GM12878 (cell line): Measurements from ENCODE around the gene RNASEL. TPM values are rescaled to one million over a fixed set of nuclear protein-coding genes. Genes with fewer than 3 reads are reported as not detected.

Source experiments
- CBX3 ChIP-seq: fragments of 200-600 bp; sonication (generic); IDR thresholded peaks from 2 replicates; pipeline ENCODE4 v1.6.1; 2016; ENCODE audit warnings: low read depth, borderline replicate concordance
- CREB1 ChIP-seq: IDR thresholded peaks from 2 replicates; pipeline ENCODE4 v1.6.1; 2012; ENCODE audit warnings: low read depth, mild to moderate bottlenecking, inconsistent platforms
- EED ChIP-seq: sonication (generic); IDR thresholded peaks from 2 replicates; pipeline ENCODE4 v1.6.1; 2016; ENCODE audit warnings: antibody characterized with exemption, low read depth
- HDAC6 ChIP-seq: fragments of 200-600 bp; sonication (generic); IDR thresholded peaks from one replicate; pipeline ENCODE4 v1.8.0; 2017; ENCODE audit warnings: antibody characterized with exemption; ENCODE audit not compliant: unreplicated experiment
- JUND ChIP-seq: IDR thresholded peaks from 2 replicates; pipeline ENCODE4 v1.6.1; 2012; ENCODE audit warnings: low read depth, mild to moderate bottlenecking, low read length, improper control_type of control experiment, moderate library complexity
- KLF5 ChIP-seq: fragments of 450-650 bp; IDR thresholded peaks from 2 replicates; pipeline ENCODE4 v1.6.1; 2014; ENCODE audit warnings: mild to moderate bottlenecking; ENCODE audit not compliant: partially characterized antibody
- LARP7 ChIP-seq: fragments of 450-650 bp; IDR thresholded peaks from 2 replicates; pipeline ENCODE4 v1.6.1; 2017; ENCODE audit warnings: mild to moderate bottlenecking
- NBN ChIP-seq: fragments of 450-650 bp; IDR thresholded peaks from 2 replicates; pipeline ENCODE4 v1.6.1; 2016
- NFIC ChIP-seq: IDR thresholded peaks from 2 replicates; pipeline ENCODE4 v1.6.1; 2012; ENCODE audit warnings: low read depth, mild to moderate bottlenecking, inconsistent platforms, low read length, moderate library complexity
- NR2C2 ChIP-seq: IDR thresholded peaks from 2 replicates; pipeline ENCODE4 v1.6.1; 2011; ENCODE audit warnings: borderline replicate concordance, low read depth; ENCODE audit not compliant: control insufficient read depth, insufficient read length
- NRF1 ChIP-seq: conservative IDR thresholded peaks from 2 replicates; pipeline ENCODE4 v1.6.1; 2011; ENCODE audit warnings: mild to moderate bottlenecking, low read depth, low read length, improper control_type of control experiment
- RCOR1 ChIP-seq: conservative IDR thresholded peaks from 2 replicates; pipeline ENCODE4 v1.6.1; 2012; ENCODE audit warnings: low read depth, low read length, improper control_type of control experiment
- RUNX3 ChIP-seq: IDR thresholded peaks from 2 replicates; pipeline ENCODE4 v1.6.1; 2012; ENCODE audit warnings: low read length, inconsistent platforms
- SMARCA5 ChIP-seq: fragments of 450-650 bp; IDR thresholded peaks from 2 replicates; pipeline ENCODE4 v1.6.1; 2017; ENCODE audit warnings: mild to moderate bottlenecking
- SREBF2 ChIP-seq: IDR thresholded peaks from 2 replicates; pipeline ENCODE4 v1.6.1; 2012; ENCODE audit warnings: mild to moderate bottlenecking, low read length
- STAT1 ChIP-seq: fragments of 450-650 bp; conservative IDR thresholded peaks from 2 replicates; pipeline ENCODE4 v1.6.1; 2014; ENCODE audit warnings: antibody characterized with exemption, mild to moderate bottlenecking
- TARDBP ChIP-seq: IDR thresholded peaks from 2 replicates; pipeline ENCODE4 v1.6.1; 2016; ENCODE audit warnings: borderline replicate concordance
- WRNIP1 ChIP-seq: IDR thresholded peaks from 2 replicates; pipeline ENCODE4 v1.6.1; 2011; ENCODE audit warnings: low read depth, low read length, improper control_type of control experiment, borderline replicate concordance
- polyA plus RNA-seq, 11 experiments: library from polyadenylated mRNA; depleted of rRNA in 4 of 11; unstranded in 6 of 11; stranded (reverse) in 5 of 11; fragments of >200 nt; fragmentation: Nextera tagmentation in 4 of 11; fragmentation: Illumina TruSeq in 1 of 11; extraction: Ambion mirVana in 4 of 11; extraction: Trizol in 1 of 11; gene quantifications; 1 replicate in 1 of 11; 2 replicates in 10 of 11; pipeline versions ENCODE4 v1.2.1 to v1.2.3, GENCODE V29; 2011 to 2016; ENCODE audit warnings: inconsistent platforms in 2 of 11, missing spikeins in 2 of 11, low read depth in 1 of 11
- total RNA-seq, 4 experiments: library from RNA; depleted of rRNA in 3 of 4; stranded (reverse); fragments of >200 nt in 3 of 4; fragmentation: Illumina TruSeq in 1 of 4; extraction: Trizol in 1 of 4; gene quantifications; 2 replicates each; pipeline versions ENCODE4 v1.2.1 to v1.2.3, GENCODE V29; 2013 to 2021
- TF ChIP-seq, protein P1 (sequence below): fragments of 450-650 bp; formaldehyde crosslinking; IDR thresholded peaks from 2 replicates; pipeline ENCODE4 v1.4.0; 2022; ENCODE audit warnings: mild to moderate bottlenecking, moderate library complexity
- TF ChIP-seq, protein P2 (sequence below): fragments of 450-650 bp; IDR thresholded peaks from 2 replicates; pipeline ENCODE4 v1.6.1; 2018; ENCODE audit warnings: borderline replicate concordance, mild to moderate bottlenecking; ENCODE audit not compliant: partially characterized antibody
- TF ChIP-seq, protein P3 (sequence below): IDR thresholded peaks from 2 replicates; pipeline ENCODE4 v1.6.1; 2011; ENCODE audit warnings: borderline replicate concordance, low read depth, mild to moderate bottlenecking, moderate library complexity, low read length; ENCODE audit not compliant: insufficient read depth, poor library complexity, severe bottlenecking
- TF ChIP-seq, protein P4 (sequence below): fragments of 450-650 bp; formaldehyde crosslinking; IDR thresholded peaks from 2 replicates; pipeline ENCODE4 v1.4.0; 2020; ENCODE audit warnings: mild to moderate bottlenecking, moderate library complexity

The RNASEL gene
- total and polyA plus RNA-seq, 10 of the 15 experiments (the other 5 are each of a cell fraction or from before 2014, with no cell fraction given) = 3.0 to 10.8 (median 5.0) TPM

DNA sequence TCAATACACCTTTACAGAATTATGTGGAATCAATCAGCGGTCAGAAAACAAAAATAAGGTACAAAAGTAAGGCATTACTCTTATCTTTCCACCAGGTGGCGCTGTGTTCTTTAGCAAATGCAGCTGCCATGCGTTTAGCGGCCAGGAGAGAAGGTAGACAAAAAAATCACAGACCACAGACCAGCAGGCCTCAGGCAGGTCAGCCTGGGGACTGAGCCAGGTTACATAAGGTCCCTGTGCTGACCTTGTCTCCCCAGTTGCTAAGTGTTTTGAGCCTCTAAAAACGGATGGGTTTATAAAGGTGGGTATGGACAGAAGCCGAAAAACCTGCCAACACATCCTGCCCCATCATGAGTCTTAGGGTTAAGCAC, 12.3 kb upstream of the RNASEL start (continued):
- TF ChIP-seq TARDBP = no peak
- TF ChIP-seq SMARCA5 = peak; percentile 71; the same call in 1 of the 2 replicates
- TF ChIP-seq RUNX3 = peak; percentile 86
- TF ChIP-seq RCOR1 = no peak
- TF ChIP-seq STAT1 = no peak
- TF ChIP-seq LARP7 = no peak
- TF ChIP-seq, protein P1, sequence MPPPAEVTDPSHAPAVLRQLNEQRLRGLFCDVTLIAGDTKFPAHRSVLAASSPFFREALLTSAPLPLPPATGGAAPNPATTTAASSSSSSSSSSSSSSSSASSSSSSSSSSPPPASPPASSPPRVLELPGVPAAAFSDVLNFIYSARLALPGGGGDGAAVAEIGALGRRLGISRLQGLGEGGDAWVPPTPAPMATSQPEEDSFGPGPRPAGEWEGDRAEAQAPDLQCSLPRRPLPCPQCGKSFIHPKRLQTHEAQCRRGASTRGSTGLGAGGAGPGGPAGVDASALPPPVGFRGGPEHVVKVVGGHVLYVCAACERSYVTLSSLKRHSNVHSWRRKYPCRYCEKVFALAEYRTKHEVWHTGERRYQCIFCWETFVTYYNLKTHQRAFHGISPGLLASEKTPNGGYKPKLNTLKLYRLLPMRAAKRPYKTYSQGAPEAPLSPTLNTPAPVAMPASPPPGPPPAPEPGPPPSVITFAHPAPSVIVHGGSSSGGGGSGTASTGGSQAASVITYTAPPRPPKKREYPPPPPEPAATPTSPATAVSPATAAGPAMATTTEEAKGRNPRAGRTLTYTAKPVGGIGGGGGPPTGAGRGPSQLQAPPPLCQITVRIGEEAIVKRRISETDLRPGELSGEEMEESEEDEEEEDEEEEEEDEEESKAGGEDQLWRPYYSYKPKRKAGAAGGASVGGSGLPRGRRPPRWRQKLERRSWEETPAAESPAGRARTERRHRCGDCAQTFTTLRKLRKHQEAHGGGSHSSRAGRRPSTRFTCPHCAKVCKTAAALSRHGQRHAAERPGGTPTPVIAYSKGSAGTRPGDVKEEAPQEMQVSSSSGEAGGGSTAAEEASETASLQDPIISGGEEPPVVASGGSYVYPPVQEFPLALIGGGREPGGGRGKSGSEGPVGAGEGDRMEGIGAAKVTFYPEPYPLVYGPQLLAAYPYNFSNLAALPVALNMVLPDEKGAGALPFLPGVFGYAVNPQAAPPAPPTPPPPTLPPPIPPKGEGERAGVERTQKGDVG (CRISPR knock-in tag) = no peak
- no peak for TF ChIP-seq EED
- TF ChIP-seq CBX3 = no peak
- TF ChIP-seq WRNIP1 = no peak
- TF ChIP-seq KLF5 = no peak
- TF ChIP-seq, protein P2, sequence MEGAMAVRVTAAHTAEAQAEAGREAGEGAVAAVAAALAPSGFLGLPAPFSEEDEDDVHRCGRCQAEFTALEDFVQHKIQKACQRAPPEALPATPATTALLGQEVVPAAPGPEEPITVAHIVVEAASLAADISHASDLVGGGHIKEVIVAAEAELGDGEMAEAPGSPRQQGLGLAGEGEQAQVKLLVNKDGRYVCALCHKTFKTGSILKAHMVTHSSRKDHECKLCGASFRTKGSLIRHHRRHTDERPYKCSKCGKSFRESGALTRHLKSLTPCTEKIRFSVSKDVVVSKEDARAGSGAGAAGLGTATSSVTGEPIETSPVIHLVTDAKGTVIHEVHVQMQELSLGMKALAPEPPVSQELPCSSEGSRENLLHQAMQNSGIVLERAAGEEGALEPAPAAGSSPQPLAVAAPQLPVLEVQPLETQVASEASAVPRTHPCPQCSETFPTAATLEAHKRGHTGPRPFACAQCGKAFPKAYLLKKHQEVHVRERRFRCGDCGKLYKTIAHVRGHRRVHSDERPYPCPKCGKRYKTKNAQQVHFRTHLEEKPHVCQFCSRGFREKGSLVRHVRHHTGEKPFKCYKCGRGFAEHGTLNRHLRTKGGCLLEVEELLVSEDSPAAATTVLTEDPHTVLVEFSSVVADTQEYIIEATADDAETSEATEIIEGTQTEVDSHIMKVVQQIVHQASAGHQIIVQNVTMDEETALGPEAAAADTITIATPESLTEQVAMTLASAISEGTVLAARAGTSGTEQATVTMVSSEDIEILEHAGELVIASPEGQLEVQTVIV = no peak
- TF ChIP-seq, protein P3, sequence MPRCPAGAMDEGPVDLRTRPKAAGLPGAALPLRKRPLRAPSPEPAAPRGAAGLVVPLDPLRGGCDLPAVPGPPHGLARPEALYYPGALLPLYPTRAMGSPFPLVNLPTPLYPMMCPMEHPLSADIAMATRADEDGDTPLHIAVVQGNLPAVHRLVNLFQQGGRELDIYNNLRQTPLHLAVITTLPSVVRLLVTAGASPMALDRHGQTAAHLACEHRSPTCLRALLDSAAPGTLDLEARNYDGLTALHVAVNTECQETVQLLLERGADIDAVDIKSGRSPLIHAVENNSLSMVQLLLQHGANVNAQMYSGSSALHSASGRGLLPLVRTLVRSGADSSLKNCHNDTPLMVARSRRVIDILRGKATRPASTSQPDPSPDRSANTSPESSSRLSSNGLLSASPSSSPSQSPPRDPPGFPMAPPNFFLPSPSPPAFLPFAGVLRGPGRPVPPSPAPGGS = no peak
- peak; percentile 49; the same call in 1 of the 2 replicates for TF ChIP-seq NBN
- TF ChIP-seq NR2C2 = no peak
- TF ChIP-seq JUND = no peak
- TF ChIP-seq SREBF2 = no peak
- no peak for TF ChIP-seq HDAC6
- TF ChIP-seq CREB1 = peak; percentile 21; the same call in 1 of the 2 replicates
- TF ChIP-seq NRF1 = no peak
- TF ChIP-seq NFIC = no peak
- TF ChIP-seq, protein P4, sequence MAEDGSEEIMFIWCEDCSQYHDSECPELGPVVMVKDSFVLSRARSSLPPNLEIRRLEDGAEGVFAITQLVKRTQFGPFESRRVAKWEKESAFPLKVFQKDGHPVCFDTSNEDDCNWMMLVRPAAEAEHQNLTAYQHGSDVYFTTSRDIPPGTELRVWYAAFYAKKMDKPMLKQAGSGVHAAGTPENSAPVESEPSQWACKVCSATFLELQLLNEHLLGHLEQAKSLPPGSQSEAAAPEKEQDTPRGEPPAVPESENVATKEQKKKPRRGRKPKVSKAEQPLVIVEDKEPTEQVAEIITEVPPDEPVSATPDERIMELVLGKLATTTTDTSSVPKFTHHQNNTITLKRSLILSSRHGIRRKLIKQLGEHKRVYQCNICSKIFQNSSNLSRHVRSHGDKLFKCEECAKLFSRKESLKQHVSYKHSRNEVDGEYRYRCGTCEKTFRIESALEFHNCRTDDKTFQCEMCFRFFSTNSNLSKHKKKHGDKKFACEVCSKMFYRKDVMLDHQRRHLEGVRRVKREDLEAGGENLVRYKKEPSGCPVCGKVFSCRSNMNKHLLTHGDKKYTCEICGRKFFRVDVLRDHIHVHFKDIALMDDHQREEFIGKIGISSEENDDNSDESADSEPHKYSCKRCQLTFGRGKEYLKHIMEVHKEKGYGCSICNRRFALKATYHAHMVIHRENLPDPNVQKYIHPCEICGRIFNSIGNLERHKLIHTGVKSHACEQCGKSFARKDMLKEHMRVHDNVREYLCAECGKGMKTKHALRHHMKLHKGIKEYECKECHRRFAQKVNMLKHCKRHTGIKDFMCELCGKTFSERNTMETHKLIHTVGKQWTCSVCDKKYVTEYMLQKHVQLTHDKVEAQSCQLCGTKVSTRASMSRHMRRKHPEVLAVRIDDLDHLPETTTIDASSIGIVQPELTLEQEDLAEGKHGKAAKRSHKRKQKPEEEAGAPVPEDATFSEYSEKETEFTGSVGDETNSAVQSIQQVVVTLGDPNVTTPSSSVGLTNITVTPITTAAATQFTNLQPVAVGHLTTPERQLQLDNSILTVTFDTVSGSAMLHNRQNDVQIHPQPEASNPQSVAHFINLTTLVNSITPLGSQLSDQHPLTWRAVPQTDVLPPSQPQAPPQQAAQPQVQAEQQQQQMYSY (CRISPR knock-in tag) = no peak
